DOHH2 (cell line): Measurements from ENCODE around the gene PRR9.

Experiments
- EZH2phosphoT487 ChIP-seq: fragments of 200-600 bp; sonication (generic); IDR thresholded peaks from 2 replicates; pipeline ENCODE4 v1.6.1; 2017; ENCODE audit warnings: borderline replicate concordance, mild to moderate bottlenecking, antibody characterized with exemption, low read length, moderate library complexity, mixed read lengths
- TF ChIP-seq, protein P1 (sequence below): fragments of 200-600 bp; sonication (generic); IDR thresholded peaks from one replicate; pipeline ENCODE4 v1.5.1; 2014; ENCODE audit warnings: antibody characterized with exemption, mild to moderate bottlenecking, low read depth, low read length; ENCODE audit not compliant: poor library complexity, severe bottlenecking

DNA sequence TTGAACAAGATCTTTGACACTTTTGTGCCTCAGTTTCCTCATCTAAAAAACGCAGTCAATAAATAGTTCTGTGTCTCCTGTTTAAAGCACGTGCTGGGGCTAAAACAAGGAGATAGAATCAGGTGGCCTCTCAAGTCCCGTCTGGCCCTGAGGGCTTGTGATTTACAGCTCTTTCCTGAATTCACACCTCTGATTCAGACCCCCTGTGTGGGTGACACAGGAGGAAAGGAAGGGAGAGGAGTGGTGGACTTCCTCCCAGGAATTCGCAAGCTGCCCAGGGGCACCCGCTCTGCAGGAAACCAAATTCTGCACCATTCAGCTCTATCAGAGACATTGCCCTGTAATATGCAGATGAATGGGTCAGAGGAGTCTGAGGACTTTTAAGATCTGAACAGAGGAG lies 5.2 kb upstream of the PRR9 start:
- TF ChIP-seq EZH2phosphoT487 = no peak
- TF ChIP-seq, protein P1, sequence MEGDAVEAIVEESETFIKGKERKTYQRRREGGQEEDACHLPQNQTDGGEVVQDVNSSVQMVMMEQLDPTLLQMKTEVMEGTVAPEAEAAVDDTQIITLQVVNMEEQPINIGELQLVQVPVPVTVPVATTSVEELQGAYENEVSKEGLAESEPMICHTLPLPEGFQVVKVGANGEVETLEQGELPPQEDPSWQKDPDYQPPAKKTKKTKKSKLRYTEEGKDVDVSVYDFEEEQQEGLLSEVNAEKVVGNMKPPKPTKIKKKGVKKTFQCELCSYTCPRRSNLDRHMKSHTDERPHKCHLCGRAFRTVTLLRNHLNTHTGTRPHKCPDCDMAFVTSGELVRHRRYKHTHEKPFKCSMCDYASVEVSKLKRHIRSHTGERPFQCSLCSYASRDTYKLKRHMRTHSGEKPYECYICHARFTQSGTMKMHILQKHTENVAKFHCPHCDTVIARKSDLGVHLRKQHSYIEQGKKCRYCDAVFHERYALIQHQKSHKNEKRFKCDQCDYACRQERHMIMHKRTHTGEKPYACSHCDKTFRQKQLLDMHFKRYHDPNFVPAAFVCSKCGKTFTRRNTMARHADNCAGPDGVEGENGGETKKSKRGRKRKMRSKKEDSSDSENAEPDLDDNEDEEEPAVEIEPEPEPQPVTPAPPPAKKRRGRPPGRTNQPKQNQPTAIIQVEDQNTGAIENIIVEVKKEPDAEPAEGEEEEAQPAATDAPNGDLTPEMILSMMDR = no peak
